Activated naive CD4-positive, alpha-beta T cell treated with anti-CD3 and anti-CD28 coated beads, Interleukin-2, amount 50 U/mL, for 72 hours (primary cell): ENCODE measurements around the gene RIMBP2. TPM values are rescaled to one million over a fixed set of nuclear protein-coding genes. Genes with fewer than 3 reads are reported as not detected.
"Not testable (repeated sequence)": the region's sequence is repeated elsewhere in the genome, so short reads cannot be mapped to it uniquely, and the experiment has no call there.

ENCODE experiments used
- ATAC-seq, 2 donors: fragments of 150-1000 bp; cut with Tn5 transposase; 2 replicates each; pipeline ENCODE4 v1.10.0; 2021; ENCODE audit warnings: mild to moderate bottlenecking in 2 of 2, moderate library complexity in 2 of 2
- DNase-seq, 2 donors: peaks; one replicate each; pipeline ENCODE4 v3.0.0; 2021 to 2022; ENCODE audit warnings: low spot score in 2 of 2
- H3K27ac Mint-ChIP-seq, 2 donors: one replicate each; pipeline ENCODE4 v1.8.0; 2022; ENCODE audit warnings: mild to moderate bottlenecking in 2 of 2, mixed read lengths in 2 of 2
- H3K36me3 Mint-ChIP-seq, 2 donors: one replicate each; pipeline ENCODE4 v1.8.0; 2022; ENCODE audit warnings: mixed read lengths in 2 of 2
- H3K9me3 Mint-ChIP-seq, 2 donors: one replicate each; pipeline ENCODE4 v1.8.0; 2022; ENCODE audit warnings: mixed read lengths in 2 of 2
- total RNA-seq, 2 donors: library from RNA; stranded (reverse); gene quantifications; one replicate each; pipeline ENCODE4 v1.2.3, GENCODE V29; 2022

Gene RIMBP2
- total RNA-seq, 2 donors from 2014 or later: not detected

DNA sequence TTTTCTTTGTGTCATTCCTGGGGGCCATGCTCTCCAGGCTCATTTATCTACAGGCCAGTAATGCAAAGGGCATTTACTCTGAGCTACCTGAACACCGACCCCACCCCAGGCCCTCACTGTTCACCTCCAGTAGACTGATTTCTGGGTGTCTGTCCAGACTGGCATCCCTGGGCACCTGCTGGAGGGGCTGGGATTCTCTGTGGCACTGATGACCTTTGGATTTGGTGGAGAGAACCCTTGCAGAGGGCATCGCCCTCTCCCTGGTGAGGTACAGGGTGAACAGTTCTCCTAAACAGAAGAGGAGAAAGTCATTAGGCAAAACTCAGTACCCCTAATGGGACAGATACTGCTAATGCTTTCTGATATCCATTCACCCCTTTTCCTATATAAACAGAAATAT, 27.1 kb upstream of the RIMBP2 start:
- Mint-ChIP-seq H3K9me3 (no peaks in the 10 kb centered on the region), H3K36me3 (peaks cover 0 to 7% of the 10 kb centered on the region in 2 donors), H3K27ac (no peak overlapping the region)
- DNase-seq (no peak), ATAC-seq (no peak)

DNA sequence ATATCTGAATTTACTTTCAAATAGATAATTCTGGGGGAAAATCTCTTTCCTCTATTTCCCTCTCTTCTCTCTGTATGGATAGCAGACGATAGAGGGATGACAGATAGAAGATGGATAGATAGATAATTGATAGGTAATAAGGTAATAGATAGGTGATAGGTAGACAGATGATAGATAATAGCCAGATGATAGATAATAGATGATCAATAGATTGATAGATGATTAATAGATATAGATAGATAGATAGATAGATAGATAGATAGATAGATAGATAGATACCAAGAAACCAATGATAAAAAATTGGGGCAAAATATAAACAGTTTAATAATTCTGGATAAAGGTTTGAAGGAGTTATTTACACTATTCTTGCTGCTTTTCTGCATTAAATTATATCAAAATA, 26.6 kb upstream of the RIMBP2 start:
- DNase-seq (no peak), ATAC-seq (no peak)
- Mint-ChIP-seq H3K27ac (no peak overlapping the region), H3K9me3 (no peaks in the 10 kb centered on the region), H3K36me3 (peaks cover 0 to 7% of the 10 kb centered on the region in 2 donors)

DNA sequence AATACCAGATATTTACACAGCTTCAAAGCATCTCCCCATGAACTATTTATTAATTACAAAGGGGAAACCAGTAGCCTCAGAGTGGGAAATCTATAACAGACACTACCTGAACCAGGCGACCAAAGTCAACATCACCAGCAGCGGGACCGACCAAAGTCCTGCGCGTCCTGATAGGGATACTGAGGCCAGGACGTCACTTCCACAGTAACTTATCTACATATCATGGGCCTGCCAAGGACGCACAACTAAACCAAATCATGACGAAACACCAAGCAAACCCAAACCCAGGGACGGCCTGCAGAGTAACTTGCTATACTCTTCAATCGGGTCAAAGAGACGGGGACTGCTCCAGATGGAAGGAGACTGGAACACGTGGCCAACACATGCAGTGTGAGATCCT, 26.0 kb upstream of the RIMBP2 start:
- ATAC-seq (no peak), DNase-seq (no peak)
- Mint-ChIP-seq H3K9me3 (no peaks in the 10 kb centered on the region), H3K27ac (no peak overlapping the region), H3K36me3 (peaks cover 0 to 7% of the 10 kb centered on the region in 2 donors)

DNA sequence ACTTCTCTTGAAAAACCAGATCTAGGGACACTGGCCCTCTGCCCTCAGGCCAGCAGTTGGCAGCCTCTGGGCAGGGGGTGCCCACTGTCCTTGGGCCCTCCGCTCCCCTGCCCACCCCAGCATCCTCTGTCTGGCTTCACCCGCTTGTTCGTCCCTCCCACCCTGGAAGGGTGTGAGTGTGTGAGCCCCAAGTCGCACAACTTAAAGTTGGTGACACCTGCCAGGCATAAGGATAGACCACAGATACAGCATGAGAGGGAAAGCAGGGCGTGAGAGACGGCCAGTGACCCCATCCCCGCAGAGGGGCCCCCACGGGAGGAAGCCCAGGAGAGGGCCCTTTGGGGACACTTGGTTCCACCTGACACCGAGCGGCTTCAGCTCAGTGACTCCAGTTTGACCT, 23.5 kb upstream of the RIMBP2 start:
- no peak overlapping the region for H3K27ac Mint-ChIP-seq

DNA sequence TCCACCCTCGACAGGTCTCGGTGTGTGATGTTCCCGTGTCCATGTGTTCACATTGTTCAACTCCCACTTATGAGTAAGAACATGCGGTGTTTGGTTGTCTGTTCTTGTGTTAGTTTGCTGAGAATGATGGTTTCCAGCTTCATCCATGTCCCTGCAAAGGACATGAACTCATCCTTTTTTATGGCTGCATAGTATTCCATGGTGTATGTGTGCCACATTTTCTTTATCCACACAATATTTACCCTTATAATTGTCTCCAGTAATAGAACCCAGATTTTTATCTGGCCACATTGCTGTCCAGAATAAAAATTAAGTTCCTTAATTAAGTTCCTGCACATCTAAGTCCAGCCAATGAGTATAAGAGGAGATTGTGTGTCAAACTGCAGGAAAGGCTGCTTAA, 22.3 kb upstream of the RIMBP2 start:
- not testable (repeated sequence) for ATAC-seq, DNase-seq, H3K36me3 Mint-ChIP-seq, H3K27ac Mint-ChIP-seq, H3K9me3 Mint-ChIP-seq

More for the DNA sequence above, 23.5 kb upstream of the RIMBP2 start:
- ATAC-seq (no peak), DNase-seq (no peak)
- Mint-ChIP-seq H3K9me3 (no peaks in the 10 kb centered on the region), H3K36me3 (peaks cover 0 to 7% of the 10 kb centered on the region in 2 donors)

DNA sequence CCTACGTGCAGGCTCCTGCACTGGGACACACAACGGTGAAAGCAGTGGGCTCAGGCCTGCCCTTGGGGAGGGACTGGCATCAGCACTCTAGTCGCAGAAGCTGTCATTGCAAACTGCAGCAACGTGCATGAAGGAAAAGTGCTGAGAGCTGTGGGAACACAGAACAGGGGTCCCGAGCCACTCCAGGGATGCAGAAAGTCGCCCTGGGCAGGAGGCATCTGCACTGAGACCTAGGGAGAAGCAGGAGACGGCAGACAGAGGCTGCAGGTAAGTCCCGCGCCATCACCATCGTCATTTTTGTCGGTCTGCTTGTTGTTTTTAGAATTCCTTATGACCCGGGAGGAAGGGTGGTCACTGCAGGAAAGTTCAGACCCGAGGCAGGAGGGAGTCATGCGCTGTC, 21.6 kb upstream of the RIMBP2 start:
- ATAC-seq: no peak
- Mint-ChIP-seq H3K9me3 (no peaks in the 10 kb centered on the region), H3K27ac (no peak overlapping the region), H3K36me3 (peaks cover 0 to 7% of the 10 kb centered on the region in 2 donors)
- DNase-seq: no peak

DNA sequence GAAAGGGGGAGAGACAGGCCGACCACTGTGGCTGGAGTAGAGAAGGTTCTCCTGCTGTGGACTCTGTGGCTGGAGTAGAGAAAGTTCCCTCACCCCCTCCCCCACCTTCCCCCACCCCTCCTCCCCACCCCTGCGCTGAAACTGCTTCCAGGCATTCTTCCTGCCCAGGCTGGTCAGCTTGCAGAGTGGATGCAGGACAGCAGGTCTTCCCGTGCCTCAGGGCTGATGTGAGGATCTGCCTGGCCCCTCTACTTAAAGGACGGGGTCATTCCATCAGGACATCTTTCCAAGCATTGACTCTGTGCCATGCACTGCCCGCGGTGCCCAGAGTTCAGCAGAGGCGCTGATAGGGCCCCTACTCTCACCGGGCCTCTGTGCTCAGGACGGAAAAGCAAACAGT, 13.2 kb upstream of the RIMBP2 start:
- DNase-seq (no peak), ATAC-seq (no peak)
- Mint-ChIP-seq H3K27ac (no peak overlapping the region), H3K36me3 (no peaks in the 10 kb centered on the region), H3K9me3 (peaks cover 0 to 5% of the 10 kb centered on the region in 2 donors)

DNA sequence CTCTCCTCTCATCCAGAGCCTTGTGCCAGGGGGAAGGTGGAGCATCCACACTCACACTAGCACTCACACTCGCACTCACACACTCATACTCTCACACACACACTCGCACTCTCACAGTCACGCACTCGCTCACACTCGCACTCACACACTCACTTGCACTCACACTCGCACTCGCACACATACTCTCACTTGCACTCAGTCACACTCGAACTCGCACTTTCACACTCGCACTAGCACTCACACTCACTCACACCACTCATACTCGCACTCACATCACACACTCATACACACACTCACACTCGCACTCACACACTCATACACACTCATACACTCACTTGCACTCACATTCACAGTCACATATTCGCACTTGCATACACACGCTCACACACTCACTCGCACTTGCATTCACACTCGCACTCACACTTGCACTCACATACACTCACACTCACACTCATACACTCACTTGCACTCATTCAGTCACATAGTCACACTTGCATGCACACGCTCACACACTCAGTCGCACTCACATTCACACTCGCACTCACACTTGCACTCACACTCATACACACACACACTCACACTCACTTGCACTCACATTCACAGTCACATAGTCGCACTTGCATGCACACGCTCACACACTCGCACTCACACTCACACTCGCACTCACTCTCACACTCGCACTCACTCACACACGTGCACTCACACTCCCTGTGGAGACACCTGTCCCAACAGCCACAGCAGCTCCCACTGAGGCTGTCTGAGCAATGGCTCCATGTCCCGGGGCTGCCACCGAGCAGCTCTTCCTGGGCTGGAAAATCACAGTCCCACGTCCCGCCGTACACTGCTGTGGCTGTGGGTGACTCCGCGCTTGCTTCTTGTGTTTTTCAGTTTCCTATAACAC, 12.3 kb upstream of the RIMBP2 start:
- no peak for ATAC-seq

DNA sequence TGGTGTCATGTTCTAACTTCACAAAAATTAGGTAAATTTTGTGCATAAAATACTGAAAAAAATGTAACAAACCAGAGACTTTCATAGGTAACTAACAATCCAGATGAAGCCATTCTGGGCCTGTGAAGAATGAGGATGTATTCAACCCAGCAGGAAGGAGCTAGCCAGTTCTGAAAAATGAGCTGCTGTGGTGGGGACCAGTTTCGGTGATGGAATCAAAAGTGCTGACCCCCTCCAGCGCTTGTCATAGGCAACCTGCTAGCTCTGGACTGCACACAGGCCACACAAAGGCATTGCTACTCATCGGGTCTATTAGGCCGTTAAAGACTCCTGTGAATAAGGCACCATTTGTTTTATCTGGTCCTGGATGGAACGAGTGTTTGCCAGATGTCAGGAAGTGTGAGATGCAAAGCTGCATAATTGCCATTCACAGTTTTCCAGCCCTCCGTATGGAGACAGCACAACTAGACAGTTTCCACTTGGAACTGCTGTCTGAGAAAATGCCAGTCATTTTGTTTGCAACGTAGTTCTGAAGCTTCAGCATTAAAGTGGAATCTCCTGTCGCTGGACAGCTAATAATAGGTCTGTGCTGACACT, 3.3 kb upstream of the RIMBP2 start:
- no peak for ATAC-seq
- DNase-seq: no peak
- Mint-ChIP-seq H3K9me3 (peaks cover 16 to 17% of the 10 kb centered on the region in 2 donors), H3K36me3 (peaks cover 11 to 26% of the 10 kb centered on the region in 2 donors), H3K27ac (no peak overlapping the region)

More for the DNA sequence above, 12.3 kb upstream of the RIMBP2 start:
- Mint-ChIP-seq H3K9me3 (peaks cover 4 to 6% of the 10 kb centered on the region in 2 donors), H3K36me3 (peaks cover 2 to 7% of the 10 kb centered on the region in 2 donors), H3K27ac (no peak overlapping the region)
- DNase-seq: no peak

DNA sequence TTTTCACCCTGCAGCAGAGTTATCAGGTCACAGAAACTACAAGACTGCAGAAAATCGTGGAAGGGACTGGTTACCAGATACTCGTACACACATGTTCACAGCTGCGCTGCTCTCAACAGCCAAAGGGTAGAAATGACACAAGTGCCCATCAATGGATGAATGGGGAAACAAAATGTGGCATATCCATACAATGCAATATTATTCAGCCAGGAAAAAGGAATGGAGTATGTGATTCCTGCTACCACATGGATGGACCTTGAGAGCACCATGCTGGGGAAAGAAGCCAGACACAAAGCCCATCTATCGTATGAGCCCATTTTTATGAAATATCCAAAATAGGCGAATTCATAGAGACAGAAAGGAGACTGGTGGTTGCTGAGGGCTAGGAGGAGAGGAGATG, 1.7 kb upstream of the RIMBP2 start:
- no peak for ATAC-seq
- Mint-ChIP-seq H3K27ac (no peak overlapping the region), H3K9me3 (peaks cover 6 to 8% of the 10 kb centered on the region in 2 donors), H3K36me3 (peaks cover 3 to 12% of the 10 kb centered on the region in 2 donors)
- no peak for DNase-seq

DNA sequence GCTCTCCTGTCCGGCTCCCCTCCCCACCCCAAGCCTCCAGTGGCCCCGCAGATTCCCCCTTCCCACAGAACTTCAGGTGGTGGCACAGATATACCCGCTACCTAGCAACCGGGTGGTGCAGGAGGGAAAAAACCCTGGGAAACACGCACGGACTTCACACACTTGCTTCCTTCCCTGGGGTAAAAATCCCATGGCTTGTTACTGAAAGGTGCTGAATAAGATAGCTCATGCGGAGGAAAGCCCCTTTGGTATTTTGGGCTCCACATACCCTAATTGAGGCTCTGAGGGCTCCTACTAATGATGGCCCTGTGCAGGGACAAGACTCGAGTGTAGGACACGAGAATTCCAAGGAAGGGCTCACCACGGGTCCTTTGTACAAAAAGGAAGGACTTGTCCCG, 869 bp upstream of the RIMBP2 start:
- peaks cover 0 to under 1% of the 10 kb centered on the region in 2 donors for H3K9me3 Mint-ChIP-seq
- no peak overlapping the region for H3K27ac Mint-ChIP-seq
- ATAC-seq: no peak

DNA sequence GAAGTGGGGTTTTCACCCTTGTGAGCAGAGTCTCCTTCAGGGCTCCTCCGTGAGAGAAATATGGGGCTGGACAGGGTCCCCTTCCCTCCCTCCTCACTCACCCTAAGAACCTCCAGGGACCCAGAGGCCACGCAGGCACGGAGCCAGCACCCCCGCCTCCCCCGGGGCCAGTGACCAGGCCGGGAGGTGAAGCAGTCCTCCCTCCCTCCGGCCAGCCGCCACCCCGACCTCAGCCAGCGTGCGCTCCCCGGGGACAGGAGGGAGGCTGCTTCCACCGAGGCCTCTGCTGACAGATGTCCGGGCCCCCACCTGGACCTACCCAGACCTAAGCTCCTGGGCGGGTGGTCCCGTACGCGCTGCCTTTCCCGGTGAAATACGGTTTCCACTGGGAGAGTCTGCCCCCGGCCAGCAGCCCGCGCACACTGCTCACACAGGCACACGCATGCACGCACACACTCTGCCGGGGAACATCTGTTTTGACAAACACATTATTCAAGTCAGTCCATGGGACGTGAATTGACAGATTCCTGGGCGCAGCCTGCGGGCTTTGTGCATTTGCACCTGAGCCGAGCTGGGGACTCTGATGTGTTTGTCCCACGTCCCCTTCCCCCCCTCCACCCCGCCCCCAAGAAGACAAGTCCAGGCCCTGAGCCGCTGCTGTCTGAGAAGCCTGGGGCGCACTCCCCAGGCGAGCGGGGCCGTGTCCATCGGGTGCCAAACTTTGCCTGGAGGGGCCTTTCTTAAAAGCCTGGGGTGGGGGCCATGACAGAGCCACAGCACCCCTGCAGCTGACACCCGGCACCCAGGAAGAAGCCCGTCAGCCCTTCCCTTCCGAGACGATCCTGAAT, 725 bp downstream of the RIMBP2 start:
- DNase-seq (no peak), ATAC-seq (no peak)
- H3K36me3 Mint-ChIP-seq: peaks cover 0 to 6% of the 10 kb centered on the region in 2 donors
- H3K9me3 Mint-ChIP-seq: no peaks in the 10 kb centered on the region
- H3K27ac Mint-ChIP-seq: no peak overlapping the region

More for the DNA sequence above, 869 bp upstream of the RIMBP2 start:
- H3K36me3 Mint-ChIP-seq: peaks cover 0 to 6% of the 10 kb centered on the region in 2 donors
- no peak for DNase-seq

DNA sequence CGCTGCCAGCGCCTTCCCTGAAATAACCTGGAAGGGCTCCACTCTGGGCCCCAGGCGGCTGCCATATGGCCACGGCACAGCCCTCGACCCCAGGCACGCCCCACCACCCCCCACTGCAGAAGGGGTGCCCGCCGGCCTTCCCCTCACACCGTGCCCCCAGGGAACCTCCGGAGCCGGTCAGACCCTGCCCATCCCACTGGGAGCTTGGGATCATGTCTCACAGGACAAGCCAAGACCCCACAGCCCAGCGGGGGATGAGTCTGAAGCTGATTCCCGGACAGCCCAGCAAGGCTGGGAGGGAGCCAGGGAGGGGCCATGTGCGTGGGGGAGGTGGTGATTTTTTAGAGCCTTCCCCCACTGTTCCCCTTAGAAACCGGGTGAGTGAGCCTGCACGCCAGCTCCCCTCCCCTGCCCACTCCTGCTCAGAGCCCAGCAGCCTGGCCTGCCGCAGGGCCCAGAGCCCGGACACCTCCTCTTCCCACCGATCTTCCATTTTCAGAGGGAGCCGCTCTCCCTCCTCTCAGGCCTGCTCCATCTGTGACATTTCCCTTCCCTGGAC, 1.4 kb downstream of the RIMBP2 start:
- no peak overlapping the region for H3K27ac Mint-ChIP-seq
- H3K9me3 Mint-ChIP-seq: no peaks in the 10 kb centered on the region
- peaks cover 0 to 6% of the 10 kb centered on the region in 2 donors for H3K36me3 Mint-ChIP-seq
- DNase-seq: no peak
- ATAC-seq: no peak

DNA sequence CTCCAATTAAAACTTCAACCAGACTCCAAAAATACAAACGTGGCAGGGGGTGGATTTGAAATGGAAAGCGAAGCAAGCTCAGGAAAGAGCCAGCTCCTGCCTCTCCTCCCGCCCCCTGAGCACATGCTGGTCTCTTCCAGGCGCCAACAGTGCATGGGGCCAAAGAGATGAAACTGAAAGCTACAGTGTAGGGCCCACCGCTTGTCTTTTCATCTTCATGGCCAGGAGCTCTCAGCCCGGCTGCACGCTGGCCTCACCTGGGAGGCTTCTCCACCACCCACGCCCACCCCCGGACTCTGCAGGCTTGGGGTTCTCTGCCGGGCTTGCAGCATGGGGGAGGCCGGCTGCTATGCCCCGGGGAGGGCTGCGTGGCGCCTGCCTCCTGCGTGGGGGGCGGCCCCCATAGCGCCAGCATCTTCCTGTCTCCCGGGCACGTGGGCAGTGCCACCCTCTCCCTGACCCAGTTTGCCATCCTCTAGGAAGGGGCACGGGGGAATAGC, 2.0 kb downstream of the RIMBP2 start:
- Mint-ChIP-seq H3K9me3 (no peaks in the 10 kb centered on the region), H3K36me3 (peaks cover 0 to 6% of the 10 kb centered on the region in 2 donors), H3K27ac (no peak overlapping the region)
- ATAC-seq (no peak), DNase-seq (no peak)

DNA sequence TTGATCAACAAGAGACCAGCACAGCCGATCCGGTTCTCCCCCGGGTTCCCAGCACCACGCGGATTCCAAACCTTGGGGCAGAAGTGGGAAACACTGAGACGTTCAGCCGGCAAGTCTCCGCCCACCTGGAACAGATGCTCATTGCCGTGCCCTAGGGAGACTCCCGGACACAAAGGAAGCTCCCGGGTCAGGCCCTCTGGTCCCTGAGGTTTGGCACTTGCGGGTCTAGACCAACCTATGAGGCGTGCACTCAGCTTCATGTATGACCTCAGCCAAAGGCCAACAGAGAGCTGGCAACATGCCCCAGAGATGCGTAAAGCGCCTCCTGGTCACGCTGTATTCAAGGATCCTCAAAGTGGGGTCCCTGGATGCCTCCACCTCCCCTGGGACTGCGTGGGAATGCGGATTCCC, 2.5 kb downstream of the RIMBP2 start:
- no peak for ATAC-seq
- peaks cover 0 to 6% of the 10 kb centered on the region in 2 donors for H3K36me3 Mint-ChIP-seq
- no peaks in the 10 kb centered on the region for H3K9me3 Mint-ChIP-seq
- DNase-seq: no peak
- H3K27ac Mint-ChIP-seq: no peak overlapping the region

DNA sequence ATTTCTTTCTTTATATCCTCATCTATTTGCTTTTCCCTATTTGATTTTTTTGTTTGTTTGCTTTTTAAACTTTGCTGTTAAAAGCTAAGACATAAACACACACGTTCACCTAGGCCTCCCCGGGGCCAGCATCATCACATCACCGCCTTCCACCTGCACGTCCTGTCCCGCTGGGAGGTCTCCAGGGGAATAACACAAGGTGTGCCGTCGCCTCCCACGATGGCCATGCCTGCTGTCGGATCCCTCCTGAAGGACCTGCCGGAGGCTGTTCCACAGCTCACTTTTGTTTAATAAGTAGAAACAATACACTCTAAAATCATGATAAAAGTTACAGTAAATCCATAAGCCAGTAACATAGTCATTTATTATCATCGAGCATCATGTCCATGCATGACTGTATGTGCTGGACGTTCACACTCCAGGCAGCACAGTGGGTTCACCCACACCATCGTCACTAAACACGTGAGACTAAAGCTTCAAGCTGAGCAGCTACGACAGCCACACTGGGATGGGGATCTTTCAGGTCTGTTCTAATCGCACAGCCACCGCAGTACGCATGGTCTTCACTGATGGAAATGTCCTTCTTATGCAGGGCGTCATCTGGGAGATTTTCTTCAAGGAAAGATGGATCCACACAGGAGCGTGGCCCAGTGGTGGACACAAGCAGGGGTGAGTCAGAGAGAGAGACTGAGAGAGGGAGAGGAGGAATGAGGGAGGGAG, 3.6 kb downstream of the RIMBP2 start:
- no peaks in the 10 kb centered on the region for H3K9me3 Mint-ChIP-seq
- no peak for DNase-seq
- ATAC-seq: no peak
- H3K36me3 Mint-ChIP-seq: peaks cover 0 to under 1% of the 10 kb centered on the region in 2 donors
- H3K27ac Mint-ChIP-seq: no peak overlapping the region
